ENCODE measurements around the gene TMEM9. TPM values are rescaled to one million over a fixed set of nuclear protein-coding genes. Genes with fewer than 3 reads are reported as not detected.

Gene TMEM9
- total RNA-seq, 4 donors from 2014 or later = 88.9 to 190 (median 133) TPM

DNA sequence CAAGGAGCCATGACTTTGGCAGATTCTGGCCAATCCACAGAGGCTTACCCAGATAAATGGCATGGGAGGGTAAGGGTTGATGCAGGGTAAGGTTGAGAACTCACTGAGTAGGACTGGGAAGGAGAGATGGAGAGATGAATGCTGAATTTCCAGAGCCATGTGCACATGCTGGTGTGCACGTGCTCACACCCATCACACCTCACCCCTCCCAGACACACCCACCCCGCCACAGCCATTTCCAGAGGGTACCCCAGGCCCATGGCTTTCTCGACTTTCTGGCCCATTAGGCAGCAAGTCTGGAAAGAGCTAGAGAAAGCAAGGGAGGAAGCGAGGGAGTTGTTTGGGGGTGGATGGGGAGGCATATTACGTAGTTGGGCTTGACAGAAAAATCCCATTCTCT lies 43.7 kb downstream of the TMEM9 start:
- 97 to 98% methylated on average over 5 of the region's 5 CpGs for WGBS, 2 donors
- no peak for DNase-seq
- H3K27ac ChIP-seq = no peak overlapping the region
- intact Hi-C loops (cut with DNase I) = no loop called here
- peaks cover 0 to 4% of the 10 kb centered on the region in 2 donors for H3K4me1 ChIP-seq
- TF ChIP-seq POLR2A (IDR thresholded peaks at IDR 0.05) = no peak
- TF ChIP-seq, protein P1, sequence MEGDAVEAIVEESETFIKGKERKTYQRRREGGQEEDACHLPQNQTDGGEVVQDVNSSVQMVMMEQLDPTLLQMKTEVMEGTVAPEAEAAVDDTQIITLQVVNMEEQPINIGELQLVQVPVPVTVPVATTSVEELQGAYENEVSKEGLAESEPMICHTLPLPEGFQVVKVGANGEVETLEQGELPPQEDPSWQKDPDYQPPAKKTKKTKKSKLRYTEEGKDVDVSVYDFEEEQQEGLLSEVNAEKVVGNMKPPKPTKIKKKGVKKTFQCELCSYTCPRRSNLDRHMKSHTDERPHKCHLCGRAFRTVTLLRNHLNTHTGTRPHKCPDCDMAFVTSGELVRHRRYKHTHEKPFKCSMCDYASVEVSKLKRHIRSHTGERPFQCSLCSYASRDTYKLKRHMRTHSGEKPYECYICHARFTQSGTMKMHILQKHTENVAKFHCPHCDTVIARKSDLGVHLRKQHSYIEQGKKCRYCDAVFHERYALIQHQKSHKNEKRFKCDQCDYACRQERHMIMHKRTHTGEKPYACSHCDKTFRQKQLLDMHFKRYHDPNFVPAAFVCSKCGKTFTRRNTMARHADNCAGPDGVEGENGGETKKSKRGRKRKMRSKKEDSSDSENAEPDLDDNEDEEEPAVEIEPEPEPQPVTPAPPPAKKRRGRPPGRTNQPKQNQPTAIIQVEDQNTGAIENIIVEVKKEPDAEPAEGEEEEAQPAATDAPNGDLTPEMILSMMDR (IDR thresholded peaks at IDR 0.05) = no peak
- H3K36me3 ChIP-seq = no peaks in the 10 kb centered on the region
- H3K9me3 ChIP-seq = no peaks in the 10 kb centered on the region
- no peak overlapping the region for H3K4me3 ChIP-seq (replicated peaks in 1 of 3)
- no peaks in the 10 kb centered on the region for H3K27me3 ChIP-seq

DNA sequence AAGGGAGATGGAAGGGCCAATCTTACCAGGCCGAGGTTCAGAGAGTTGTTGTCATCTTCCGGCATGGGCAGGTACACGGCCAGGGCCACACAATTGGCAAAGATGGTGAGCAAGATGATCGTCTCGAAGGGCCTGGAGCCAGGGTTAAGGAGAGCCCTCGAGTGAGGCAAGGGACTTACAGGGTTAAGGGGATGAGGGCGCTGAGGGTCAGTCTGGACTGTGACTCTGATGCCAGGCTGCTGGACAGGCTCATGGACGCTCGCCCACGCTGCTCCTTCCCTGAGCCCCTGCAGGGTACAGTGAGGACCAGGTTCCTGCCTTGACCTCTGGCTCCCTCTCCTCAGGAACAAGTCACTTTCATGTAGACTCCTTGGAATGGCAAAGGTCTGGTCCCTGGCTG lies 44.1 kb downstream of the TMEM9 start:
- Histone ChIP-seq H3K36me3 (no peaks in the 10 kb centered on the region), H3K9me3 (no peaks in the 10 kb centered on the region), H3K4me1 (peaks cover 0 to 3% of the 10 kb centered on the region in 2 donors), H3K4me3 (replicated peaks in 1 of 3) (no peak overlapping the region), H3K27ac (no peak overlapping the region), H3K27me3 (no peaks in the 10 kb centered on the region)
- TF ChIP-seq, protein P1 (IDR thresholded peaks at IDR 0.05) = no peak
- no peak for TF ChIP-seq POLR2A (IDR thresholded peaks at IDR 0.05)
- DNase-seq = no peak
- 90 to 100% methylated on average over 1 to 10 of the region's 10 CpGs for WGBS, 2 donors
- intact Hi-C loops (cut with DNase I) = no loop called here

DNA sequence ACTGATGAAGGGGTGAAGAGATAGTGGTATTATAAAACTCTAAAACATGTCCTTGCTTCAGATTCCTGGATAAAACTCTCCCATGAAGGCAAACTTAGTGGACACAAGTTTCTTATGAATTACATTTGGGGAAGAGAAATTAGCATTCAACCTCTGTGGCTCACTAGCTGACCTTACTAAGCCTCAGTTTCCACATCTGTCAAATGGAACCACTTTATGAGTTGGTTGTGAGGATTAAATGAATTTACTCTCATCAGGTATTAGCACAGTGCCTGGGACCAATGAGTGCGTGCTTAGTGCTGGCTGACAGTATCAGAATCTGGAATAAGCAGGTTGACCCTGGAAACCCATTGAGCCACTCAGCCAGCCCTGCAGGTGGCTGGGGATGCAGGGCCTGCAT lies 44.6 kb downstream of the TMEM9 start:
- 88 to 91% methylated on average over 1 of the region's 1 CpG for WGBS, 2 donors
- Histone ChIP-seq H3K9me3 (no peaks in the 10 kb centered on the region), H3K27ac (no peak overlapping the region), H3K27me3 (no peaks in the 10 kb centered on the region), H3K36me3 (no peaks in the 10 kb centered on the region), H3K4me1 (no peaks in the 10 kb centered on the region), H3K4me3 (replicated peaks in 1 of 3) (no peak overlapping the region)
- no peak for TF ChIP-seq POLR2A (IDR thresholded peaks at IDR 0.05)
- TF ChIP-seq, protein P1 (IDR thresholded peaks at IDR 0.05) = no peak
- intact Hi-C loops (cut with DNase I) = no loop called here
- DNase-seq = no peak

DNA sequence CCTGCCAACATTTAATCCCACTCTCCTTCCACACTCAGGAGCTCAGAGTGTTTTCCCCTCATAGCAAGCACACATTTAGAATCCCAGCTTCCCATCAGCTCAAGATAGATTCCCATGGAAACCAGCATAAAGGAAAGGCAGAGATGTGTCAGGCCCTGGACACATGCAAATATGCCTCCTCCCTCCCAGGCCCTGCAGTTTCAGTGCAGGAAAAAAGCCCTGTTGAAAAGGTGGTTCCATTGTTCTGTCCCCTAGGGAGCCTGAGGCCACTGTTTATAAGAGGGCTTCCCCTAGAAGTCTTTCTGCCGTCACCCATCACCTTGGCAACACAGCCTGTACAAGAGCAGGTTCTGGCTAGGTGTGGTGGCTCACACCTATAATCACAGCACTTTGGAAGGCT lies 45.7 kb downstream of the TMEM9 start:
- Histone ChIP-seq H3K36me3 (no peaks in the 10 kb centered on the region), H3K4me3 (replicated peaks in 1 of 3) (no peak overlapping the region), H3K27me3 (no peaks in the 10 kb centered on the region), H3K4me1 (no peaks in the 10 kb centered on the region), H3K9me3 (no peaks in the 10 kb centered on the region), H3K27ac (no peak overlapping the region)
- TF ChIP-seq, protein P1 (IDR thresholded peaks at IDR 0.05) = no peak
- TF ChIP-seq POLR2A (IDR thresholded peaks at IDR 0.05) = no peak
- DNase-seq = no peak
- WGBS, 2 donors = 50 to 71% methylated on average over 1 of the region's 1 CpG
- intact Hi-C loops (cut with DNase I) = no loop called here

DNA sequence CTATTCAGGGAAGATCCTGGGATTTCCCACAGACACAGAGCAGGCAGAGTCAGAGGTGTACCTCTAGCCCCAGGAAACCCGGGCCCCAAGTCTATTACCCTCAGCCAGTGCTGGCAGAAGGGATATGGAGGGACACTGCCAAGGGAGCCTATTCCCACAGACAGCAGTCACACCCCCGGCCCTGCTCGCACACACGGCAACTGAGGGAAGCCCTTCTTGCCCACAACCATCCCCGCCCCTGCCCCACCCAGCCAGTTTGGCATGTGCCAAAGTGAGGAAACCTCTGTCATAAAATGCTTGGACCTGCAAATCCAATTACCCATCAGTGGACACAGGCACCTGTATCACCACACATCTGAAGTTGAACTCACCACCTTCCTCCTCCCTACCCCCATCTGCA lies 48.6 kb downstream of the TMEM9 start:
- Histone ChIP-seq H3K36me3 (no peaks in the 10 kb centered on the region), H3K27ac (no peak overlapping the region), H3K4me1 (no peaks in the 10 kb centered on the region), H3K4me3 (replicated peaks in 1 of 3) (no peak overlapping the region), H3K27me3 (no peaks in the 10 kb centered on the region), H3K9me3 (no peaks in the 10 kb centered on the region)
- TF ChIP-seq, protein P1 (IDR thresholded peaks at IDR 0.05) = no peak
- TF ChIP-seq POLR2A (IDR thresholded peaks at IDR 0.05) = no peak
- intact Hi-C loops (cut with DNase I) = no loop called here
- no peak for DNase-seq
- 84 to 86% methylated on average over 5 of the region's 5 CpGs for WGBS, 2 donors
